ENCODE data around the gene RAD50. TPM values are rescaled to one million over a fixed set of nuclear protein-coding genes. Genes with fewer than 3 reads are reported as not detected.
A peak's percentile ranks its signal among the peaks of the same experiment; 100 is the strongest.
"Not testable (repeated sequence)": the region's sequence is repeated elsewhere in the genome, so short reads cannot be mapped to it uniquely, and the experiment has no call there.

RAD50 gene
- total RNA-seq, 2 experiments from 2014 or later = 39.7 to 51.6 TPM

DNA sequence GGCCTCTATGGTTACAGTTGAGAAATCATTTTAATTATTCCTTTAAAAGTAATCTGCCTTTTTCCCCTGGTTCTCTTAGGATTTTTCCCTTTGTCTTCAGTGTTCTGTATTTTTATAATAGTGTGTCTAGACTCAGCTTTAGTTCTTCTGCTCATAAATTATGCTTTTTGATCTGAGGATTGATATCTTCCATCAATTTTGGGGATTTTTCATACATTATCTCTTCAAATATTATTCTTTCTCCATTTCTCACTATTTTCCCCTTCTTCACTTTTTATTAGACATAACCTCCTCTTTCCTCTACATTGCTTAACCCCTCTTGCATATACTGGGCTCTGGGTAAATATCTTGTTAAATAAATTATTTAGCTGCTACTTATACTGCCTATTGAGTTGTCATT lies 64.9 kb downstream of the RAD50 start:
- peaks cover 15% of the 10 kb centered on the region for H3K4me1 Mint-ChIP-seq
- H3K4me3 Mint-ChIP-seq = no peak overlapping the region
- no peaks in the 10 kb centered on the region for H3K27me3 Mint-ChIP-seq
- peaks cover 66% of the 10 kb centered on the region for H3K36me3 Mint-ChIP-seq
- ATAC-seq = no peak
- no peak overlapping the region for H3K27ac Mint-ChIP-seq
- H3K9me3 Mint-ChIP-seq (ENCODE audit: low read depth) = no peaks in the 10 kb centered on the region
- DNase-seq = no peak
- CTCF ChIA-PET = interaction anchor here (0.9 kb wide), 2 partner anchors 12 to 14 kb away, joined by 3 read pairs; no protein-coding TSS in a partner anchor

DNA sequence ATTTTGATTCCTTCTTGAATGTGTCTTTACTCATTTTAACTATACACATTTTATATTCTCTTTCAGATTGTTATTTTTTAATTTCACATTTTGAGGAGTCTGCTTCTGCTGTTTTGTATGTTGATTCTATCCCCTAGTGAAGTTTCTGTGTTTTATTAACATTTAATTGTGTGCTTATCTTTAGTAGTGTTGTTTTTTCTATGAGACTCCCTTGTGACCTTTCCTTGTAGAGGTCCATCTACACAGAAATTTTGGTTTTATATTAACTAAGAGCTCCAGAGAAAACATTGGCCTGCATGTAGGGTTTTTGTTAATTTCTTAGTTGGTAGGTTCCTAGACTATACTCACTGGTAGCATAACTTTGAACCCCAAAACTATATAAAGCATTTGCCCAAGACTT lies 65.8 kb downstream of the RAD50 start:
- Mint-ChIP-seq H3K27me3 (no peaks in the 10 kb centered on the region), H3K9me3 (ENCODE audit: low read depth) (no peaks in the 10 kb centered on the region), H3K4me3 (no peak overlapping the region), H3K36me3 (peaks cover 63% of the 10 kb centered on the region), H3K27ac (no peak overlapping the region), H3K4me1 (peaks cover 19% of the 10 kb centered on the region)
- CTCF ChIA-PET = interaction anchor here (1.5 kb wide), 1 partner anchor 16 kb away, joined by 4 read pairs; no protein-coding TSS in a partner anchor
- ATAC-seq = no peak
- no peak for DNase-seq

DNA sequence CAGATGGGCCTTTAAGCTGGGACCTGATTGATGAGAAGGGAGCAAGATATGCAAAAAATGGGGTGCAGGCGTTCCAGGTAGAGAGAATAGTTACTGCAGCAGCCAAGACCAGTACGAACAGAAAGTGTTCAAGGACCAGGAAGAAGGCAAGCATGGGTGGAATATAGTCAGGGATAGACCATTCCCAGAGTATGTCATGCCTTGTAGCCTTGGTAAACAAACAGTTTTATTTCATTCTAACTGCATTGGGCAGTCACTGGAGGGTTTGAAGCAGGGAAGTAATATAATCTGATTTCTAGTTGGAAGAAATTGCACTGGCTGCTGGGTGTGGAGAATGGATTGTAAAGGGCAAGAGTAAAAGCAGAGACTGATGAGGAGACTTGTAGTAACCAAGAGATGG lies 70.7 kb downstream of the RAD50 start:
- ATAC-seq = no peak
- DNase-seq = no peak
- Mint-ChIP-seq H3K4me3 (no peak overlapping the region), H3K9me3 (ENCODE audit: low read depth) (no peaks in the 10 kb centered on the region), H3K4me1 (peaks cover 59% of the 10 kb centered on the region), H3K27ac (peak overlapping the region; percentile 72), H3K27me3 (no peaks in the 10 kb centered on the region), H3K36me3 (peaks cover 62% of the 10 kb centered on the region)
- CTCF ChIA-PET = interaction anchor here (2.3 kb wide), 1 partner anchor 101 kb away, joined by 8 read pairs; no protein-coding TSS in a partner anchor

- DNase-seq = no peak
- Mint-ChIP-seq H3K4me1 (peaks cover 52% of the 10 kb centered on the region), H3K4me3 (peak overlapping the region; percentile 22), H3K36me3 (peaks cover 59% of the 10 kb centered on the region), H3K27ac (peak overlapping the region; percentile 92), H3K9me3 (ENCODE audit: low read depth) (no peaks in the 10 kb centered on the region), H3K27me3 (no peaks in the 10 kb centered on the region)
- ATAC-seq = no peak
- CTCF ChIA-PET = interaction anchor here (1.1 to 2.8 kb wide), 3 partner anchors 10 to 102 kb away, joined by 3 to 10 read pairs (median 8); no protein-coding TSS in a partner anchor
Measured at GRCh38 chr5:132628814-132629213, 72.0 kb downstream of the RAD50 start.

DNA sequence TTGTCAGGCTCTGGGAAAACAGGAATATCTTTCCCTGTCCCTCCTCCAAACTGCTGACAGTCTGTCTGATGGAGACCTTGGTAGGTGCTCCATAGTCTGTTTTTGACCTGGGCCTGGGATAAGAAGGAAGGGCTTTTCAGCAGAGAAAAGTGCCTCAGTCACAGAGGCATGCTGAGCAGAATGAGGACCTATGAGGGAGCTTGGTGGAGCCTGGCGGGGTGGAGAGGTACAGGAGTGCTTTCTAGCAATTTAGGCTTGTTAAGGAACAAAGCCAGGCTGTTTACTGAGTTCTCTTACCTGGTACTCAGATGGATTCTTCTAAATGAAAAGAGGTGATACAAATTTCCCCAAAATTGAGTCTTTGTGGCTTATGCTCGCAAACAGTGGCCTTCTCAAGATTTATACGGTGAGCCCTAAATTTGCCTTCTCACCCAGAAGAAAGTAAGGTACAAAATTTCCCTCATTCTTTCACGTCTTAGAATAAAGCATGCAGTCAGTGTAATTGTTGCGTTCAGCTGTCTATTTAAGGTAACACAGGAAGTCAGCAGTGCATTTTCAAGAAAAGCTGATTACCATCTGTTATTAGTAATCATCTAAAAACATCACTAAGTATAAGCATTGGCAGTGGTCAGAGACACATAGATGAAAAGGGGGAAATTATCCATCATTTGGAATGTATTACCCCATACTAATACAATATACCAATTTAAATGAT lies 72.6 kb downstream of the RAD50 start:
- DNase-seq (no peak), ATAC-seq (peak; percentile 72)
- Mint-ChIP-seq H3K4me1 (peaks cover 51% of the 10 kb centered on the region), H3K4me3 (peak overlapping the region; percentile 22), H3K36me3 (peaks cover 60% of the 10 kb centered on the region), H3K9me3 (ENCODE audit: low read depth) (no peaks in the 10 kb centered on the region), H3K27me3 (no peaks in the 10 kb centered on the region), H3K27ac (peak overlapping the region; percentile 92)
- CTCF ChIA-PET = interaction anchor here (0.9 to 2.8 kb wide), 7 partner anchors 10 to 200 kb away, joined by 3 to 10 read pairs (median 6); no protein-coding TSS in a partner anchor

DNA sequence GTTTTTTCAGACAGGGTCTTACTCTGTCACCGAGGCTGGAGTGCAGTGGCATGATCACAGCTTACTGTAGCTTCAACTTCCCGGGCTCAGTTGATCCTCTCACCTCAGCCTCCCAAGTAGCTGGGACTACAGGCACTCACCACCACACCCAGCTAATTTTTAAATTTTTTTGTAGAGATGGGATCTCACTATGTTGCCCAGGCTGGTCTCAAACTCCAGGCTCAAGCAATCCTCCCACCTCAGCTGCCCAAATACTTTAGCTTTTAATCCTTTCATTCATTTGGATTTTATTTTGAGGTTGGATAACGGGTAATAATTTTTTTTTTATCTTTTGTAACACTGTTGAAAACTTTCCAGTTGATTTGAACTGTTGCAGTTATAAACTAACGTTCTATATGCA lies 76.8 kb downstream of the RAD50 start:
- peaks cover 65% of the 10 kb centered on the region for H3K36me3 Mint-ChIP-seq

DNA sequence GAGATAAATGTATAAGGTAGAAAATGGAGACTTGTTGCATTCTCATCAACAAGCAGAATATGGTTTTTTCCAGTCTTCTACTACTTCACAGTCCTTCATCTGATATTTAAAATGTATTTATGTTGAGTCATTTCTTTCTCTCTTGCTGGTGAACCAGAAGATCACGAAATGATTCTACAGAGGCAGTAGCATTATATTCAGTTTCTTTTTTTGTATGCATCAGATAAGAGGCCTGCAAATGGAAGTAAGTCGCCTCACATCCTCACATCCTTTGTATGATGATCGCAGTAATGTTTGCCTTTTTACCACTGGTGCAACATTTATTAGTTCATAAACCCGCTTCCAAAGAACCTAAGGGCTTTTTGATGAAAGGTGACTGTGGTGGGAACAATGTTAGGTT lies 79.1 kb downstream of the RAD50 start:
- peak; percentile 86 for ATAC-seq
- Mint-ChIP-seq H3K9me3 (ENCODE audit: low read depth) (no peaks in the 10 kb centered on the region), H3K36me3 (peaks cover 57% of the 10 kb centered on the region), H3K27me3 (no peaks in the 10 kb centered on the region), H3K27ac (peak overlapping the region; percentile 88), H3K4me1 (peaks cover 78% of the 10 kb centered on the region), H3K4me3 (peak overlapping the region; percentile 9)
- DNase-seq = no peak
- CTCF ChIA-PET = interaction anchor here (1.0 to 1.4 kb wide), 2 partner anchors 14 to 130 kb away, joined by 3 read pairs; no protein-coding TSS in a partner anchor

More for the DNA sequence above, 76.8 kb downstream of the RAD50 start:
- ATAC-seq; H3K4me3 Mint-ChIP-seq; H3K27ac Mint-ChIP-seq; DNase-seq; H3K27me3 Mint-ChIP-seq; H3K9me3 Mint-ChIP-seq (ENCODE audit: low read depth): not testable (repeated sequence)
- H3K4me1 Mint-ChIP-seq = peaks cover 77% of the 10 kb centered on the region
- CTCF ChIA-PET = interaction anchor here (1.0 to 1.9 kb wide), 5 partner anchors 8 to 107 kb away, joined by 3 to 4 read pairs (median 4); no protein-coding TSS in a partner anchor

DNA sequence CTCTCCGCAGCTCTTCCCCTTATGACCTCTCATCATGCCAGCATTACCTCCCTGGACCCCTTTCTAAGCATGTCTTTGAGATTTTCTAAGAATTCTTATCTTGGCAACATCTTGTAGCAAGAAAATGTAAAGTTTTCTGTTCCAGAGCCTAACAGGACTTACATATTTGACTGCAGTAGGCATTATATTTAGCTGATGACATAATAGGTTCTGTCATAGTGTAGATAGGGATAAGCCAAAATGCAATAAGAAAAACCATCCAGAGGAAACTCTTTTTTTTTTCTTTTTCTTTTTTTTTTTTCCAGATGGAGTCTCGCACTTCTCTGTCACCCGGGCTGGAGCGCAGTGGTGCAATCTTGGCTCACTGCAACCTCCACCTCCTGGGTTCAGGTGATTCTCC lies 80.5 kb downstream of the RAD50 start:
- H3K4me1 Mint-ChIP-seq = peaks cover 82% of the 10 kb centered on the region
- CTCF ChIA-PET = interaction anchor here (0.7 to 1.0 kb wide), 4 partner anchors 12 to 109 kb away, joined by 3 to 4 read pairs (median 3); no protein-coding TSS in a partner anchor
- no peaks in the 10 kb centered on the region for H3K27me3 Mint-ChIP-seq
- no peak overlapping the region for H3K4me3 Mint-ChIP-seq
- H3K36me3 Mint-ChIP-seq = peaks cover 50% of the 10 kb centered on the region
- no peak for ATAC-seq
- H3K27ac Mint-ChIP-seq = peak overlapping the region; percentile 76
- H3K9me3 Mint-ChIP-seq (ENCODE audit: low read depth) = no peaks in the 10 kb centered on the region
- no peak for DNase-seq

- DNase-seq = peak; percentile 81
- Mint-ChIP-seq H3K36me3 (peaks cover 51% of the 10 kb centered on the region), H3K4me1 (peaks cover 89% of the 10 kb centered on the region), H3K27ac (peak overlapping the region; percentile 86), H3K4me3 (peak overlapping the region; percentile 16), H3K9me3 (ENCODE audit: low read depth) (no peaks in the 10 kb centered on the region), H3K27me3 (no peaks in the 10 kb centered on the region)
- CTCF ChIA-PET = interaction anchor here (1.1 to 4.7 kb wide), 6 partner anchors 9 to 180 kb away, joined by 3 to 16 read pairs (median 9); partner anchors contain the start of gene KIF3A
- peak; percentile 54 for ATAC-seq
Measured at GRCh38 chr5:132639706-132640130, 82.9 kb downstream of the RAD50 start.

- Mint-ChIP-seq H3K4me3 (no peak overlapping the region), H3K36me3 (peaks cover 52% of the 10 kb centered on the region), H3K27me3 (no peaks in the 10 kb centered on the region), H3K9me3 (ENCODE audit: low read depth) (no peaks in the 10 kb centered on the region), H3K4me1 (peaks cover 80% of the 10 kb centered on the region), H3K27ac (peak overlapping the region; percentile 86)
- DNase-seq (no peak), ATAC-seq (peak; percentile 2)
- CTCF ChIA-PET = interaction anchor here (0.8 to 4.7 kb wide), 9 partner anchors 8 to 179 kb away, joined by 3 to 16 read pairs (median 8); no protein-coding TSS in a partner anchor
Measured at GRCh38 chr5:132640613-132641012, 83.8 kb downstream of the RAD50 start.

- CTCF ChIA-PET = interaction anchor here (0.8 to 4.7 kb wide), 9 partner anchors 8 to 178 kb away, joined by 3 to 16 read pairs (median 4); partner anchors contain the start of gene CCNI2
- DNase-seq (peak; percentile 70), ATAC-seq (peak; percentile 65)
- Mint-ChIP-seq H3K27ac (peak overlapping the region; percentile 86), H3K4me1 (peaks cover 73% of the 10 kb centered on the region), H3K27me3 (no peaks in the 10 kb centered on the region), H3K9me3 (ENCODE audit: low read depth) (no peaks in the 10 kb centered on the region), H3K4me3 (no peak overlapping the region), H3K36me3 (peaks cover 55% of the 10 kb centered on the region)
Measured at GRCh38 chr5:132641241-132641723, 84.5 kb downstream of the RAD50 start.

DNA sequence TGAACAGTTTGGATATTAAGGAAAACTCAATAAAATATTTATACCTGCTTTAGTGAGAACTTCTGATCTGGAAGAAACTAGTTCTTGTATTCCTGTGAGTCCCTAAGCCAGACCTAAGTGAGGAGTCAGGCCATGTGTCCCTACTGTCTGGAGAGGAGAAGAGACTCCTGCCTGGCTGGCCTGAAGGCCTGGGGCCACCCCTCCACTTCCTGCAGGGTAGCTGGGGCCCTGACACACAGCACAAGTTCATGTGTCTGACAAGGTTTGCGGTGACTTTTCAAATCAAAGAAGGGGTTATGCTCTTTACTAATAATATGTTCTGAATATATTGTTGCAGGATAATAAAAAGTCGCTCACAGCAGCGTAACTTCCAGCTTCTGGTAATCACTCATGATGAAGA lies 85.1 kb downstream of the RAD50 start:
- H3K4me3 Mint-ChIP-seq = no peak overlapping the region

GRCh38 chr5:132644177-132644576 lies 87.4 kb downstream of the RAD50 start:
- Mint-ChIP-seq H3K4me3 (no peak overlapping the region), H3K9me3 (ENCODE audit: low read depth) (peaks cover 12% of the 10 kb centered on the region), H3K36me3 (peaks cover 63% of the 10 kb centered on the region), H3K27ac (no peak overlapping the region), H3K4me1 (peaks cover 49% of the 10 kb centered on the region), H3K27me3 (no peaks in the 10 kb centered on the region)
- DNase-seq = no peak
- ATAC-seq = no peak
- CTCF ChIA-PET = interaction anchor here (1.4 kb wide), 1 partner anchor 14 kb away, joined by 4 read pairs; no protein-coding TSS in a partner anchor

More for the DNA sequence above, 85.1 kb downstream of the RAD50 start:
- Mint-ChIP-seq H3K9me3 (ENCODE audit: low read depth) (no peaks in the 10 kb centered on the region), H3K36me3 (peaks cover 60% of the 10 kb centered on the region), H3K27ac (peak overlapping the region; percentile 86), H3K4me1 (peaks cover 68% of the 10 kb centered on the region), H3K27me3 (no peaks in the 10 kb centered on the region)
- ATAC-seq = peak; percentile 28
- peak; percentile 61 for DNase-seq
- CTCF ChIA-PET = interaction anchor here (0.8 to 4.7 kb wide), 8 partner anchors 12 to 178 kb away, joined by 3 to 16 read pairs (median 4); partner anchors contain the start of gene CCNI2

Data from activated CD8-positive, alpha-beta memory T cell treated with anti-CD3 and anti-CD28 coated beads, Interleukin-2, amount 10 ng/mL, durations not matched to agents 7 days and 5 days (primary cell).